B cell (primary cell): Measurements from ENCODE around the gene HOMER3. TPM values are rescaled to one million over a fixed set of nuclear protein-coding genes. Genes with fewer than 3 reads are reported as not detected.
"Not testable (repeated sequence)": the region's sequence is repeated elsewhere in the genome, so short reads cannot be mapped to it uniquely, and the experiment has no call there.

Source experiments
- ATAC-seq: fragments of 200-7000 bp; cut with Tn5 transposase; one replicate; pipeline ENCODE4 v1.10.0; 2021; ENCODE audit warnings: low read depth, mild to moderate bottlenecking, moderate number of reproducible peaks, moderate library complexity
- CTCF ChIA-PET: fragments of 350-600 bp; sonication (Branson Sonifier 250); formaldehyde crosslinking; loops from one replicate; lab custom pipeline; 2021; ENCODE audit warnings: antibody characterized with exemption, inconsistent platforms; lab: Charles Lee
- POLR2A ChIA-PET: fragments of 350-600 bp; sonication (Branson Sonifier 250); formaldehyde crosslinking; loops from one replicate; lab custom pipeline; 2021; ENCODE audit warnings: antibody characterized with exemption; lab: Charles Lee
- DNase-seq: peaks from one replicate; pipeline ENCODE4 v3.0.0; 2013
- H2AFZ ChIP-seq: 2 replicates; pipeline ENCODE4 v1.6.1; 2012; ENCODE audit warnings: mild to moderate bottlenecking, low read depth, low read length; ENCODE audit not compliant: insufficient read depth, poor library complexity, severe bottlenecking
- H3K27ac ChIP-seq, 2 donors: 1 replicate in 1 of 2; 2 replicates in 1 of 2; pipeline ENCODE4 v1.5.1; 2012 to 2013; ENCODE audit warnings: low read length in 2 of 2, mild to moderate bottlenecking in 2 of 2, moderate library complexity in 1 of 2
- H3K27me3 ChIP-seq, 4 experiments: fragments of 200-600 bp in 1 of 4; sonication (generic) in 1 of 4; replicated peaks in 1 of 4; 1 replicate in 2 of 4; 2 replicates in 2 of 4; pipeline versions ENCODE4 v1.6.1 to v1.7.0; 2013 to 2016; ENCODE audit warnings: low read length in 3 of 4, mild to moderate bottlenecking in 2 of 4, mixed read lengths in 1 of 4, moderate library complexity in 1 of 4; ENCODE audit not compliant: insufficient read depth in 4 of 4, control insufficient read depth in 3 of 4; ENCODE audit errors: control extremely low read depth in 1 of 4
- H3K36me3 ChIP-seq, 2 experiments: replicated peaks in 1 of 2; 1 replicate in 1 of 2; 2 replicates in 1 of 2; pipeline versions ENCODE4 v1.6.1 to v1.7.1; 2013; ENCODE audit warnings: low read length in 1 of 2; ENCODE audit not compliant: insufficient read depth in 2 of 2, control insufficient read depth in 1 of 2; ENCODE audit errors: control extremely low read depth in 1 of 2, extremely low read depth in 1 of 2
- H3K4me1 ChIP-seq, 2 donors: fragments of 200-600 bp in 1 of 2; sonication (generic) in 1 of 2; 1 replicate in 1 of 2; 2 replicates in 1 of 2; pipeline versions ENCODE4 v1.5.1 to v1.6.1; 2013 to 2017; ENCODE audit warnings: low read length in 2 of 2; ENCODE audit not compliant: control insufficient read depth in 2 of 2, insufficient read depth in 2 of 2
- H3K4me2 ChIP-seq: replicated peaks from 2 replicates; pipeline ENCODE3; 2012; ENCODE audit warnings: mild to moderate bottlenecking, low read depth, low read length; ENCODE audit not compliant: poor library complexity, severe bottlenecking
- H3K4me3 ChIP-seq, 5 experiments: fragments of 200-600 bp in 1 of 5; sonication (generic) in 1 of 5; 1 replicate in 3 of 5; 2 replicates in 2 of 5; pipeline versions ENCODE4 v1.5.1 to v1.7.0; 2011 to 2016; ENCODE audit warnings: low read length in 4 of 5, mild to moderate bottlenecking in 4 of 5, low read depth in 2 of 5, control low read depth in 1 of 5, moderate library complexity in 1 of 5; ENCODE audit not compliant: insufficient read depth in 1 of 5; ENCODE audit errors: control extremely low read depth in 1 of 5, extremely low read depth in 1 of 5
- H3K79me2 ChIP-seq: fragments of 200-600 bp; sonication (generic); one replicate; pipeline ENCODE4 v1.6.0; 2016; ENCODE audit warnings: low read length; ENCODE audit not compliant: control insufficient read depth, insufficient read depth
- H3K9ac ChIP-seq: fragments of 200-600 bp; sonication (generic); 2 replicates; pipeline ENCODE4 v1.6.1; 2017; ENCODE audit warnings: mild to moderate bottlenecking, low read length, moderate library complexity
- H3K9me3 ChIP-seq, 3 donors: one replicate each; pipeline versions ENCODE4 v1.6.1 to v1.7.1; 2013; ENCODE audit warnings: low read length in 2 of 3; ENCODE audit not compliant: control insufficient read depth in 2 of 3, insufficient read depth in 1 of 3; ENCODE audit errors: control extremely low read depth in 1 of 3
- H4K20me1 ChIP-seq: 2 replicates; pipeline ENCODE4 v1.6.0; 2012; ENCODE audit warnings: mild to moderate bottlenecking, low read length; ENCODE audit not compliant: insufficient read depth, control insufficient read depth, poor library complexity, severe bottlenecking
- H3K27ac Mint-ChIP-seq: one replicate; pipeline ENCODE4 v1.8.0; 2021; ENCODE audit warnings: mixed read lengths
- H3K27me3 Mint-ChIP-seq: one replicate; pipeline ENCODE4 v1.8.0; 2021; ENCODE audit warnings: mixed read lengths
- H3K4me1 Mint-ChIP-seq: one replicate; pipeline ENCODE4 v1.8.0; 2021; ENCODE audit warnings: mixed read lengths
- H3K4me3 Mint-ChIP-seq: one replicate; pipeline ENCODE4 v1.8.0; 2021; ENCODE audit warnings: mixed read lengths
- H3K9me3 Mint-ChIP-seq: one replicate; pipeline ENCODE4 v1.8.0; 2022; ENCODE audit warnings: mixed read lengths; ENCODE audit not compliant: insufficient read depth
- EZH2 ChIP-seq: IDR thresholded peaks from 2 replicates; pipeline ENCODE4 v1.6.1; 2012; ENCODE audit warnings: borderline replicate concordance, low read depth, mild to moderate bottlenecking, moderate library complexity, low read length; ENCODE audit not compliant: insufficient read depth, poor library complexity, severe bottlenecking
- WGBS: methylation state at CpG from one replicate; pipeline ENCODE4 v1.1.5; 2013; ENCODE audit warnings: missing lambda C conversion rate; ENCODE audit not compliant: insufficient coverage; 5-methylcytosine and 5-hydroxymethylcytosine counted together
- intact Hi-C: fragments of 100-400 bp; cut with micrococcal nuclease; formaldehyde crosslinking; loops from one replicate; pipeline ENCODE4 v1.10.0; 2022
- polyA plus RNA-seq: library from polyadenylated mRNA; depleted of rRNA; stranded (reverse); fragments of >200 nt; gene quantifications from 2 replicates; pipeline ENCODE4 v1.2.3, GENCODE V29; 2012
- total RNA-seq, 2 donors: library from RNA; stranded (reverse); fragments of 120-200 nt in 1 of 2; gene quantifications; 1 replicate in 1 of 2; 2 replicates in 1 of 2; pipeline versions ENCODE4 v1.2.3 to v1.2.4, GENCODE V29; 2013 to 2022
- TF ChIP-seq, protein P1 (sequence below): fragments of 200-600 bp; IDR thresholded peaks from one replicate; pipeline ENCODE4 v1.8.0; 2022; ENCODE audit warnings: antibody characterized with exemption, mild to moderate bottlenecking

The HOMER3 gene
- total and polyA plus RNA-seq, 2 donors (not counting 1 experiment from before 2014, with no cell fraction given) = 5.9 to 26.4 TPM

DNA sequence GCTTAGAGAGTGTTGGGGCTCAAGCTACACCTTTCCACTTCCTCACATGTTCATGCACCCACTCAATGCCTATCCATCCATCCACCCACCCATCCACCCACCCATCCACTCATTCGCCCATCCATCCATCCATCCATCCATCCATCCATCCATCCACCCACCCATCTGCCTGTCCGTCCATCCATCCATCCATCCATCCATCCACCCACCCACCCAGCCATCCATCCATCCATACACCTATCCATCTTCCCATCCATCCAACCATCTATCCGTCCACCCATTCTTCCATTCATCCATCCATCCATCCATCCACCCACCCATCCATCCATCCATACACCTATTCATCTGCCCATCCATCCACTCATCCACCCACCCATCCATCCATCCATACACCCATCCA lies 13.1 kb upstream of the HOMER3 start:
- Histone ChIP-seq H3K4me1 (peaks cover 0 to 2% of the 10 kb centered on the region in 2 donors), H3K36me3 (no peaks in the 10 kb centered on the region), H3K4me3 (no peak overlapping the region), H3K9me3 (no peaks in the 10 kb centered on the region), H3K9ac (no peak overlapping the region), H4K20me1 (no peaks in the 10 kb centered on the region), H3K79me2 (no peaks in the 10 kb centered on the region), H3K27me3 (no peaks in the 10 kb centered on the region), H3K4me2 (no peak overlapping the region), H3K27ac (no peak overlapping the region), H2AFZ (no peak overlapping the region)
- intact Hi-C loops = no loop called here
- CTCF ChIA-PET = no interaction called here
- Mint-ChIP-seq H3K9me3 (no peaks in the 10 kb centered on the region), H3K27ac (no peak overlapping the region), H3K27me3 (no peaks in the 10 kb centered on the region), H3K4me3 (no peak overlapping the region), H3K4me1 (no peaks in the 10 kb centered on the region)
- 94% methylated on average over 3 of the region's 3 CpGs for WGBS
- no peak for TF ChIP-seq EZH2
- TF ChIP-seq, protein P1, sequence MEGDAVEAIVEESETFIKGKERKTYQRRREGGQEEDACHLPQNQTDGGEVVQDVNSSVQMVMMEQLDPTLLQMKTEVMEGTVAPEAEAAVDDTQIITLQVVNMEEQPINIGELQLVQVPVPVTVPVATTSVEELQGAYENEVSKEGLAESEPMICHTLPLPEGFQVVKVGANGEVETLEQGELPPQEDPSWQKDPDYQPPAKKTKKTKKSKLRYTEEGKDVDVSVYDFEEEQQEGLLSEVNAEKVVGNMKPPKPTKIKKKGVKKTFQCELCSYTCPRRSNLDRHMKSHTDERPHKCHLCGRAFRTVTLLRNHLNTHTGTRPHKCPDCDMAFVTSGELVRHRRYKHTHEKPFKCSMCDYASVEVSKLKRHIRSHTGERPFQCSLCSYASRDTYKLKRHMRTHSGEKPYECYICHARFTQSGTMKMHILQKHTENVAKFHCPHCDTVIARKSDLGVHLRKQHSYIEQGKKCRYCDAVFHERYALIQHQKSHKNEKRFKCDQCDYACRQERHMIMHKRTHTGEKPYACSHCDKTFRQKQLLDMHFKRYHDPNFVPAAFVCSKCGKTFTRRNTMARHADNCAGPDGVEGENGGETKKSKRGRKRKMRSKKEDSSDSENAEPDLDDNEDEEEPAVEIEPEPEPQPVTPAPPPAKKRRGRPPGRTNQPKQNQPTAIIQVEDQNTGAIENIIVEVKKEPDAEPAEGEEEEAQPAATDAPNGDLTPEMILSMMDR = no peak
- no peak for DNase-seq
- POLR2A ChIA-PET = no interaction called here
- ATAC-seq = no peak

DNA sequence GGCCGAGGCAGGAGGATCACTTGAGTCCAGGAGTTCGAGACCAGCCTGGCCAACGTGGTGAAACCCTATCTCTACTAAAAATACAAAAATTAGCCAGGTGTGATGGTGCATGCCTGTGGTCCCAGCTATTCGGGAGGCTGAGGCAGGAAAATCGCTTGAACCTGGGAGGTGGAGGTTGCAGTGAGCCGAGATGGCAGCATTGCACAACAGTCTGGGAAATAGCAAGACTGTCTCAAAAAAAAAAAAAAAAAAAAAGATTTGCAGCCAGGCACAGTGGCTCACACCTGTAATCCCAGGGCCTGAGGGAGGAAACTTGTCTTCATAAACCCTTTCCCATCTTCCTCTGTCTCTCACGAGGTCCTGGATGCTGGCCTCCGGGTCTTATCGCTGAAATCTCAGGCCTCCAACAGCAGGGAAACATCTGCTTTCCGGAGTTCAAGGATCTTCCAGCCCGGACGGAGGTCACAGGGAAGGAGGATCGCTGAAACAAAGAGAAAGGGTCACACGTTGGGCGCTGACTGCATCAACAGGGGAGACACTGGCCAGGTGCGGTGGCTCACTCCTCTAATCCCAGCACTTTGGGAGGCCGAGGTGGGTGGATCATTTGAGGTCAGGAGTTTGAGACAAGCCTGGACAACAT lies 11.5 kb upstream of the HOMER3 start:
- H3K27ac ChIP-seq, ATAC-seq, DNase-seq, H4K20me1 ChIP-seq, CTCF ChIA-PET, H3K36me3 ChIP-seq, H2AFZ ChIP-seq, H3K9me3 ChIP-seq, intact Hi-C loops, H3K4me3 ChIP-seq, H3K27ac Mint-ChIP-seq, H3K9me3 Mint-ChIP-seq, POLR2A ChIA-PET, H3K4me1 Mint-ChIP-seq, H3K27me3 Mint-ChIP-seq, H3K27me3 ChIP-seq, H3K9ac ChIP-seq, H3K4me3 Mint-ChIP-seq, H3K79me2 ChIP-seq, H3K4me2 ChIP-seq: not testable (repeated sequence)
- peaks cover 0 to 18% of the 10 kb centered on the region in 2 donors for H3K4me1 ChIP-seq
- 77% methylated on average over 7 of the region's 17 CpGs for WGBS
